ENCODE measurements around the gene TBC1D21.

TBC1D21 gene

DNA sequence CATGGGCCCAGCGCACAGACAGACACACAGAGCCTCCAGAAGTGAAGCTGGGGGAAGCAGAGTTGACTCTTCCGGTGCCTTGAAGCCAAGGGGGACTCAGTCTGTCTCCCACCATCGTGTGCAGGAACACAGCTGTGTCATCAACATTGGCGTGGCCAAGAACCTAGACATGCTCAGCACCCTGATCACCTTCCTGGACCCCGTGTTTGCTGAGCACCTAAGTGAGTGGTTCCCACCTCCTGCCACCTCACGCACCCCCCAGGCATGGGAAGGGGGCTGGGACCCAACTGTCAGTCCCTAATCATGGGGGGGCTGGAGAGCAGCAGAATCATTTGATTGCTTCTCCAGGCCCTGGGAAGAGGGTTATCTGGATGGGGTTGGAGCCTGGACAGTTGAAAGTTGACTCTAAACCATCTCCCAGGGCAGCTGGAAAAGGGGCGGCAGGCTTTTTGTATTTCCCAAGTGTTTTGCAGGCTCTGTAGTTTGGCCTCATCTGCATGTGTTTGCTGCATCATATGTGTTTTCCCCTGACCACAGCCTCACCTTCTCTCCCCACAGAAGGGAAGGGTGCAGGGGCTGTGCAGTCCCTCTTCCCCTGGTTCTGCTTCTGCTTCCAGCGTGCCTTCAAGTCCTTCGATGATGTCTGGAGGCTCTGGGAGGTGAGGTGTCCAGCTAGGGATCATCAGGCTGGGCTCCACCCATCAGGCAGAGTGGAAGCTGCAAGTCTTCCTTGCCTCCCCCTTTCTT lies 12.8 kb downstream of the TBC1D21 start:
- in situ Hi-C loops (cut with MboI; ENCODE audit: low pct_unique_long_range_greater_than_20kb, low sequenced_read_pairs, unreplicated experiment): no loop called here
- TF ChIP-seq, protein P1, sequence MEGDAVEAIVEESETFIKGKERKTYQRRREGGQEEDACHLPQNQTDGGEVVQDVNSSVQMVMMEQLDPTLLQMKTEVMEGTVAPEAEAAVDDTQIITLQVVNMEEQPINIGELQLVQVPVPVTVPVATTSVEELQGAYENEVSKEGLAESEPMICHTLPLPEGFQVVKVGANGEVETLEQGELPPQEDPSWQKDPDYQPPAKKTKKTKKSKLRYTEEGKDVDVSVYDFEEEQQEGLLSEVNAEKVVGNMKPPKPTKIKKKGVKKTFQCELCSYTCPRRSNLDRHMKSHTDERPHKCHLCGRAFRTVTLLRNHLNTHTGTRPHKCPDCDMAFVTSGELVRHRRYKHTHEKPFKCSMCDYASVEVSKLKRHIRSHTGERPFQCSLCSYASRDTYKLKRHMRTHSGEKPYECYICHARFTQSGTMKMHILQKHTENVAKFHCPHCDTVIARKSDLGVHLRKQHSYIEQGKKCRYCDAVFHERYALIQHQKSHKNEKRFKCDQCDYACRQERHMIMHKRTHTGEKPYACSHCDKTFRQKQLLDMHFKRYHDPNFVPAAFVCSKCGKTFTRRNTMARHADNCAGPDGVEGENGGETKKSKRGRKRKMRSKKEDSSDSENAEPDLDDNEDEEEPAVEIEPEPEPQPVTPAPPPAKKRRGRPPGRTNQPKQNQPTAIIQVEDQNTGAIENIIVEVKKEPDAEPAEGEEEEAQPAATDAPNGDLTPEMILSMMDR (IDR thresholded peaks at IDR 0.05; ENCODE audit: extremely low read depth, insufficient read depth, missing control alignments): no peak
- no peak for DNase-seq (ENCODE audit: low spot score)

DNA sequence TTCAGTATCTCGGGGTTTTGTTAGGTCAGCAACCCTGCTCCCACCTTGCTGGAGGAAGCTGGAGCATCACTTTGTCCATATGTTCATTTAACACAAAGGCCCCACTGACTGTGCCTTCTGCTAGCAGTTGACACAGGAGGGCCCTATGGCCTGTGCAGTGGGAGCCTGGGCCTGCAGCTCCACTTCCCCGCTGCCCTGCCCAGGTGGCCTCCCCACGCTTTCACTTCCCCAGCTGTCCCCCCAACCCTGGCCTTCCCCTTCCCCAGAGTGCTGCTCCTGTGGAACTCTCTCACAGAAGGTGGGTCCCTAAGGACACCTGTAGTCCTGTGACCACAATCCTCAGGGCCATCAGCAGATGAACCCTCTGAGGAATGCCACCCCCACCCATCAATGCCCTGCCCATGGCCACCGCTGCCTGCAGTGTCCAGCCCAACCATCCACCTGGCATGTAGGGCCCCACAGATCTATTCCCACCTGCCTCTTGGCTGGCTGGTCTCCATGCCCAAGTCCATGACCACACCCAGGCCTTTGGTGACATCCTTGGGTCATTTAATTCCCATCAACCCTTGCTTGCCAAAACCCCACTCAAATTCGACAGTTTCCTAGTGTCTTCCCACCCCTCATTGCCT lies 13.5 kb downstream of the TBC1D21 start:
- TF ChIP-seq, protein P1 (IDR thresholded peaks at IDR 0.05; ENCODE audit: extremely low read depth, insufficient read depth, missing control alignments): no peak
- in situ Hi-C loops (cut with MboI; ENCODE audit: low pct_unique_long_range_greater_than_20kb, low sequenced_read_pairs, unreplicated experiment): no loop called here
- DNase-seq (ENCODE audit: low spot score): no peak

DNA sequence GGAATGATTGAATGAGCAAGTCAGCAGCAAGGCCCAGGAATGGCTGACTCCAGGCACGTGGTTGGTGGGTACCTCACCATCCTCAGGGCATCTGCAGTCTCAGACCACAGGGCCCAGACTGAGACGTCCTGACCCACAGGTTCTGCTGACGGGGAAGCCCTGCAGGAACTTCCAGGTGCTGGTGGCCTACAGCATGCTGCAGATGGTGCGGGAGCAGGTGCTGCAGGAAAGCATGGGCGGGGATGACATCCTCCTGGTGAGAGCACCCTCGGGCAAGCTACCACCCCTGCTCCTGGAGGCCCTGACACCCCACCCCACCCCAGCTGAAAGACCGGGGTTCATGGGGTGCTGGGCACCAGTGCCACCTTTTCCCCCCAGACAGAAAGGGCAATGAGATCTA lies 14.1 kb downstream of the TBC1D21 start:
- no peak for DNase-seq (ENCODE audit: low spot score)
- TF ChIP-seq, protein P1 (IDR thresholded peaks at IDR 0.05; ENCODE audit: extremely low read depth, insufficient read depth, missing control alignments): no peak
- in situ Hi-C loops (cut with MboI; ENCODE audit: low pct_unique_long_range_greater_than_20kb, low sequenced_read_pairs, unreplicated experiment): no loop called here

DNA sequence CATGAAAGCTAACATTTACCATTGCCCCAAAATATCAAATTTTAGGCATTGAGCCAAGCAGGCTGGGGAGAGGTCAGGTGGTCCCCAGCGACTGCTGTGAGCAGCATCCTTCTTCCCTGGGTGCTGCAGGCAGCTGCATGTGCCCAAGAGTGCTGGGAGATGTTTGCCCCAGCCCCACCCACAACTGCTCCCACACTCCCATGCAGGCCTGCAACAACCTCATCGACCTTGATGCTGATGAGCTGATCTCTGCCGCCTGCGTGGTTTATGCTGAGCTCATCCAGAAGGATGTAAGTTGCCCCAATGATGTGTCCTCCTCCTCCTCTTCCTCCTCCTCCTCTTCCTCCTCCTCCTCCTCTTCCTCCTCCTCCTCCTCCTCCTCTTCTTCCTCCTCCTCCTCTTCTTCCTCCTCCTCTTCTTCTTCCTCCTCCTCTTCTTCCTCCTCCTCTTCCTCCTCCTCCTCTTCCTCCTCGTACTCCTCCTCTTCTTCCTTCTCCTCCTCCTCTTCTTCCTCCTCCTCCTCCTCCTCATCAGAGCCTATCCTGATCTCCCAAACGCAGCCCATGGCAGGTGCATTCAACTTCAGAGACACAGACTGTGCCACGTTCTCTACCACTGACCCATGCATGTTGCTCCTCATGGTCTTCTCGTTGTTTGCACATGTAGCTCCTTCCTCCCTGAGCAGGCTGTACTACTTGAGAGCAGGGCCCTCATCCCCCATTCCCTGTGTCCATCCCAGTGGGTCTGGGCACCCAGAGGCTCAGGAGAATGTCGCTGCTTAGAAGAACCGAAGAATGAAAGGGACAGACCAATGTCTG lies 15.1 kb downstream of the TBC1D21 start:
- DNase-seq (ENCODE audit: low spot score): no peak
- in situ Hi-C loops (cut with MboI; ENCODE audit: low pct_unique_long_range_greater_than_20kb, low sequenced_read_pairs, unreplicated experiment): no loop called here
- TF ChIP-seq, protein P1 (IDR thresholded peaks at IDR 0.05; ENCODE audit: extremely low read depth, insufficient read depth, missing control alignments): no peak

DNA sequence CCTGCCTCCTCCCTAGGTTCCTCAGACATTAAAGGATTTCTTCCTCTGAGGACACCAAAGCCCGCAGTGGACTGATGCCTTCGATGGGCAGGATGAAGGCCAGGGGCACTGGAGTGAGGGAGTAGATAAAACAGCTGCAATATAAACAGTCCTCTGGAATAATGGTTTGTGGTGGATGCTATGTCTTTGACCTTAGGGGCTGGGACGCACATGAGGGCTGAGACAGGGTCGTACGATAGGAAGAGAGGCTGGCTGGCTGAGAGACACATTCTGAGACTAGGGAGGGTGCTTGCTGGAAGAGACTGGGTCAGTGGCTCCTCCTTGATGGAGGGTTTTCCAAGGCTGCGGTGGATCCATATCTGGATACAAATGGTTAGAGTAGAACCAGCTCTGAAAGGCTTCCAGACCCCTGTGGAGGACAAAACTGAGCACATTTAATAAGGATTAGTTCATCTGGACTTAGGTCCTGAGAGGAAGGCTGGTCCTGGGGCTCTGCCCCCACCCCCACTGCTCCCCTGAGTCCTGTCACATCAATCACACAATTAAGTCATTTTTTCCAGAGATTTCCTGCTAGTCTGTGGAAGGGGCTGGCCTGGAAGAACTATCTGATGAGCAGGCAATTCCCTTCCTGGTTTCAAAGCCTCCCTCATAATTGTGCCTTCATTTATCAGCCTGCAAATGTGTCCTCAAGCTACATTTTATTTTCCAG lies 15.8 kb downstream of the TBC1D21 start:
- TF ChIP-seq, protein P1 (IDR thresholded peaks at IDR 0.05; ENCODE audit: extremely low read depth, insufficient read depth, missing control alignments): no peak
- in situ Hi-C loops (cut with MboI; ENCODE audit: low pct_unique_long_range_greater_than_20kb, low sequenced_read_pairs, unreplicated experiment): no loop called here
- no peak for DNase-seq (ENCODE audit: low spot score)

DNA sequence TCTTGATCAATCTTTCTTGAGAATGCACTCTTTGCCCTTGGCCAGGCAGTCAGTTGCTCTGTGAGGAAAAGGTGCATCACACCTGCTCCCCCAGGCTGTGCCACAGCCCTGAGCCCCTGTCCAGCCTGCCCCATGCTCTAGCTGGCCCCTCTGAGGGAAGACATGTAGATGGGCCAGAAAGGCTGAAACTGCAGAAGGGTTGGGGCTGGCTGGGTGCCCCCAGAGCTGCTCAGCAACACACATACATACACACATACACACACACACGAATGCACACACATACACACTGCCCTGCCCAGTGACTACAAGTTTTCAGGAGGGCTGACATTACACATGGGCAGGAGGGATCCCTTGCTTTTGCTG lies 16.4 kb downstream of the TBC1D21 start:
- in situ Hi-C loops (cut with MboI; ENCODE audit: low pct_unique_long_range_greater_than_20kb, low sequenced_read_pairs, unreplicated experiment): no loop called here
- DNase-seq (ENCODE audit: low spot score): no peak
- TF ChIP-seq, protein P1 (IDR thresholded peaks at IDR 0.05; ENCODE audit: extremely low read depth, insufficient read depth, missing control alignments): no peak
